ENCODE data around the gene HID1. TPM values are rescaled to one million over a fixed set of nuclear protein-coding genes. Genes with fewer than 3 reads are reported as not detected.

HID1 gene
- polyA plus RNA-seq, 2 of the 4 experiments (the other 2 are of a cell fraction) = 5.2 to 11.7 TPM

DNA sequence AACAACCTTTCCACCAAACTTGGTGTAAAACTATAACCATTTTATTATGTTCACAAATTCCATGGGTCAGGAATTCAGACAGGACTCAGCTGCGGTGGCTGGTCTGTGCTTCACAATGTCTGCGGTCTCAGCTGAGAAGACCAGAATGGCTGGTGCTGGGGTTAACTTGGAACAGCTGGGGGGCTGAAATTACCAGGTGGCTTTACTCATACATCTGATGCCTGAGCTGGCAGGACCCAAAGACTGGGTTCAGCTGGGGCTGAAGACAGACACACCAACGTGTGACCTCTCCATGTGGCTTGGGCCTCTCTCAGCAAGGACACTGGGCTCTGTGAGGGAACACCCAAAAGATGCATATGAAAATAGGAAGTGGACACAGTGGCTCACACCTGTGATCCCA, 5.7 kb upstream of the HID1 start:
- DNase-seq (ENCODE audit: low read depth in 1 of 2, low spot score in 1 of 2) (no peak), FAIRE-seq (no peak), ATAC-seq (no peak)
- 75% methylated on average over 3 of the region's 3 CpGs for WGBS (ENCODE audit: missing lambda C conversion rate)
- TF ChIP-seq EHF (CRISPR knock-in tag; IDR thresholded peaks at IDR 0.05) (no peak), CEBPB (IDR thresholded peaks at IDR 0.05) (no peak), KDM5A (IDR thresholded peaks at IDR 0.05) (no peak), RNF2 (IDR thresholded peaks at IDR 0.05; ENCODE audit: borderline replicate concordance, low read depth) (no peak), CHD4 (IDR thresholded peaks at IDR 0.05; ENCODE audit: borderline replicate concordance) (no peak), PHF8 (IDR thresholded peaks at IDR 0.05; ENCODE audit: borderline replicate concordance, low read depth) (no peak), ZNF302 (CRISPR knock-in tag; IDR thresholded peaks at IDR 0.05) (no peak), MYC (IDR thresholded peaks at IDR 0.05; ENCODE audit: borderline replicate concordance, low read length) (no peak), CHD2 (IDR thresholded peaks at IDR 0.05; ENCODE audit: low read length, partially characterized antibody) (no peak), HOXA7 (CRISPR knock-in tag; IDR thresholded peaks at IDR 0.05) (no peak), SREBF2 (IDR thresholded peaks at IDR 0.05) (no peak), RARB (CRISPR knock-in tag; IDR thresholded peaks at IDR 0.05) (no peak), MAZ (IDR thresholded peaks at IDR 0.05; ENCODE audit: borderline replicate concordance, low read depth, low read length) (no peak), BHLHE40 (IDR thresholded peaks at IDR 0.05; ENCODE audit: low read depth, low read length) (no peak), FOSL2 (IDR thresholded peaks at IDR 0.05) (no peak), FOSL2 (CRISPR knock-in tag; IDR thresholded peaks at IDR 0.05) (no peak)
- TF ChIP-seq, protein P1, sequence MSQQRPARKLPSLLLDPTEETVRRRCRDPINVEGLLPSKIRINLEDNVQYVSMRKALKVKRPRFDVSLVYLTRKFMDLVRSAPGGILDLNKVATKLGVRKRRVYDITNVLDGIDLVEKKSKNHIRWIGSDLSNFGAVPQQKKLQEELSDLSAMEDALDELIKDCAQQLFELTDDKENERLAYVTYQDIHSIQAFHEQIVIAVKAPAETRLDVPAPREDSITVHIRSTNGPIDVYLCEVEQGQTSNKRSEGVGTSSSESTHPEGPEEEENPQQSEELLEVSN (IDR thresholded peaks at IDR 0.05; ENCODE audit: borderline replicate concordance, low read depth) = no peak
- TF ChIP-seq, protein P2, sequence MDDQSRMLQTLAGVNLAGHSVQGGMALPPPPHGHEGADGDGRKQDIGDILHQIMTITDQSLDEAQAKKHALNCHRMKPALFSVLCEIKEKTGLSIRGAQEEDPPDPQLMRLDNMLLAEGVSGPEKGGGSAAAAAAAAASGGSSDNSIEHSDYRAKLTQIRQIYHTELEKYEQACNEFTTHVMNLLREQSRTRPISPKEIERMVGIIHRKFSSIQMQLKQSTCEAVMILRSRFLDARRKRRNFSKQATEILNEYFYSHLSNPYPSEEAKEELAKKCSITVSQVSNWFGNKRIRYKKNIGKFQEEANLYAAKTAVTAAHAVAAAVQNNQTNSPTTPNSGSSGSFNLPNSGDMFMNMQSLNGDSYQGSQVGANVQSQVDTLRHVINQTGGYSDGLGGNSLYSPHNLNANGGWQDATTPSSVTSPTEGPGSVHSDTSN (IDR thresholded peaks at IDR 0.05) = no peak
- no peaks in the 10 kb centered on the region for H3K9me3 ChIP-seq
- no peak overlapping the region for H3K4me2 ChIP-seq
- H3K4me1 ChIP-seq = peaks cover 14% of the 10 kb centered on the region
- H3K27ac ChIP-seq = no peak overlapping the region
- ChIA-PET CTCF (interaction anchor here (0.6 to 42.3 kb wide), 7 partner anchors 10 to 136 kb away, joined by 3 to 1448 read pairs (median 10); partner anchors contain the start of genes CDR2L, MRPL58, OTOP2 and OTOP3), POLR2A (no interaction called here)
- H3K4me3 ChIP-seq = no peak overlapping the region

DNA sequence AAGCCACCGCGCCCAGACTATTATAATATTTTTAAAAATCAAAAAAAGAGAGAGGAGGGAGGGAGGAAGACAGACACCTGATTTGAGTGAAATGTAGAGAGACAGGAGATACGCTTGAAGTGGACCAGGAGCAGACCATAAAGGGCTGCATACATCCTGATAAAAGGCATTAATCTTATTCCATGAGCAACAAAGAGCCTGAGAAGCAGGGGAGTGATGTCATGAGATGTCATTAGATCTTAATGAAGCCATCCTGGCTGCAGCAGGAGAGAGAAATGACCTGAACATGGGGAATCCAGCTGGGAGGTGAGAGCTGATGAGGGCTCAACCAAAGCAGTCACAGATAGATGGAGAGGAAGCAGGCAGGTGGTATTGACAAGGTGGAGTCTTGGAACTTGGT, 5.2 kb upstream of the HID1 start:
- Histone ChIP-seq H3K4me2 (no peak overlapping the region), H3K27ac (no peak overlapping the region), H3K4me1 (peaks cover 9% of the 10 kb centered on the region), H3K9me3 (no peaks in the 10 kb centered on the region), H3K4me3 (no peak overlapping the region)
- FAIRE-seq (no peak), DNase-seq (ENCODE audit: low read depth in 1 of 2, low spot score in 1 of 2) (no peak), ATAC-seq (no peak)
- 93% methylated on average over 3 of the region's 3 CpGs for WGBS (ENCODE audit: missing lambda C conversion rate)
- POLR2A ChIA-PET = no interaction called here
- TF ChIP-seq, protein P3, sequence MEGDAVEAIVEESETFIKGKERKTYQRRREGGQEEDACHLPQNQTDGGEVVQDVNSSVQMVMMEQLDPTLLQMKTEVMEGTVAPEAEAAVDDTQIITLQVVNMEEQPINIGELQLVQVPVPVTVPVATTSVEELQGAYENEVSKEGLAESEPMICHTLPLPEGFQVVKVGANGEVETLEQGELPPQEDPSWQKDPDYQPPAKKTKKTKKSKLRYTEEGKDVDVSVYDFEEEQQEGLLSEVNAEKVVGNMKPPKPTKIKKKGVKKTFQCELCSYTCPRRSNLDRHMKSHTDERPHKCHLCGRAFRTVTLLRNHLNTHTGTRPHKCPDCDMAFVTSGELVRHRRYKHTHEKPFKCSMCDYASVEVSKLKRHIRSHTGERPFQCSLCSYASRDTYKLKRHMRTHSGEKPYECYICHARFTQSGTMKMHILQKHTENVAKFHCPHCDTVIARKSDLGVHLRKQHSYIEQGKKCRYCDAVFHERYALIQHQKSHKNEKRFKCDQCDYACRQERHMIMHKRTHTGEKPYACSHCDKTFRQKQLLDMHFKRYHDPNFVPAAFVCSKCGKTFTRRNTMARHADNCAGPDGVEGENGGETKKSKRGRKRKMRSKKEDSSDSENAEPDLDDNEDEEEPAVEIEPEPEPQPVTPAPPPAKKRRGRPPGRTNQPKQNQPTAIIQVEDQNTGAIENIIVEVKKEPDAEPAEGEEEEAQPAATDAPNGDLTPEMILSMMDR (IDR thresholded peaks at IDR 0.05) = no peak
- no peak for TF ChIP-seq NPAS2 (CRISPR knock-in tag; IDR thresholded peaks at IDR 0.05; ENCODE audit: borderline replicate concordance)
- no peak for TF ChIP-seq POLR2A (IDR thresholded peaks at IDR 0.05; ENCODE audit: low read length)
- TF ChIP-seq JUNB (IDR thresholded peaks at IDR 0.05) = no peak
- TF ChIP-seq CBX8 (IDR thresholded peaks at IDR 0.05) = no peak
- no peak for TF ChIP-seq FOSB (CRISPR knock-in tag; IDR thresholded peaks at IDR 0.05)
- TF ChIP-seq HDAC2 (IDR thresholded peaks at IDR 0.05) = no peak
- TF ChIP-seq MYC (IDR thresholded peaks at IDR 0.05; ENCODE audit: borderline replicate concordance, low read length) = no peak
- CTCF ChIA-PET = interaction anchor here (0.6 to 42.3 kb wide), 7 partner anchors 11 to 136 kb away, joined by 3 to 1448 read pairs (median 7); partner anchors contain the start of genes MRPL58, OTOP2, OTOP3 and USH1G

Measured in A549 (cell line).